ENCODE data around the gene MRPL33. TPM values are rescaled to one million over a fixed set of nuclear protein-coding genes. Genes with fewer than 3 reads are reported as not detected.

MRPL33 gene
- total and polyA plus RNA-seq, 2 of the 13 experiments (the other 11 are each of a cell fraction or from before 2014, with no cell fraction given), result 69.7 to 218 TPM

- no peak for TF ChIP-seq HBP1 (CRISPR knock-in tag; IDR thresholded peaks at IDR 0.05; ENCODE audit: low read depth)
- no peak for TF ChIP-seq ZNF552 (CRISPR knock-in tag; IDR thresholded peaks at IDR 0.05; ENCODE audit: borderline replicate concordance)
- no peak for TF ChIP-seq HNF1A (IDR thresholded peaks at IDR 0.05; ENCODE audit: low read depth)
- no peak for TF ChIP-seq HNF1A (CRISPR knock-in tag; IDR thresholded peaks at IDR 0.05; ENCODE audit: borderline replicate concordance)
- no peak for TF ChIP-seq TCF7 (IDR thresholded peaks at IDR 0.05; ENCODE audit: low read depth)
- no peak for TF ChIP-seq ZNF629 (CRISPR knock-in tag; conservative IDR thresholded peaks at IDR 0.05)
- no peak for TF ChIP-seq HNRNPLL (IDR thresholded peaks at IDR 0.05; ENCODE audit: low read depth, low read length, poor library complexity, severe bottlenecking)
- no peak for TF ChIP-seq DMAP1 (CRISPR knock-in tag; IDR thresholded peaks at IDR 0.05)
- TF ChIP-seq CREB1 (IDR thresholded peaks at IDR 0.05), result no peak
- no peak for TF ChIP-seq CREB1 (CRISPR knock-in tag; IDR thresholded peaks at IDR 0.05)
- TF ChIP-seq POLR2AphosphoS2 (IDR thresholded peaks at IDR 0.05; ENCODE audit: low read depth, low read length), result no peak
- TF ChIP-seq ZFP82 (CRISPR knock-in tag; IDR thresholded peaks at IDR 0.05; ENCODE audit: borderline replicate concordance), result no peak
- TF ChIP-seq ZBTB1 (CRISPR knock-in tag; IDR thresholded peaks at IDR 0.05; ENCODE audit: borderline replicate concordance), result no peak
- TF ChIP-seq ZKSCAN1 (IDR thresholded peaks at IDR 0.05; ENCODE audit: low read length), result no peak
- no peak for TF ChIP-seq HMG20B (CRISPR knock-in tag; conservative IDR thresholded peaks at IDR 0.05)
- no peak for TF ChIP-seq MED1 (CRISPR knock-in tag; IDR thresholded peaks at IDR 0.05)
- no peak for TF ChIP-seq CENPX (CRISPR knock-in tag; IDR thresholded peaks at IDR 0.05)
- TF ChIP-seq ZUFSP (CRISPR knock-in tag; IDR thresholded peaks at IDR 0.05; ENCODE audit: borderline replicate concordance), result no peak
- TF ChIP-seq ZNF121 (CRISPR knock-in tag; IDR thresholded peaks at IDR 0.05), result no peak
- no peak for TF ChIP-seq ZNF512B (CRISPR knock-in tag; IDR thresholded peaks at IDR 0.05; ENCODE audit: borderline replicate concordance)
Measured at GRCh38 chr2:27756544-27757498, 14.7 kb upstream of the MRPL33 start (continued).
